Fibroblast of lung (primary cell): ENCODE measurements around the gene GRAMD2B. TPM values are rescaled to one million over a fixed set of nuclear protein-coding genes. Genes with fewer than 3 reads are reported as not detected.

Experiments used
- DNase-seq, 2 donors: peaks; one replicate each; pipeline versions ENCODE4 v3.0.0 to v3.0.0-alpha.2; 2010; ENCODE audit warnings: low read depth in 2 of 2
- H2AFZ ChIP-seq: 2 replicates; pipeline ENCODE4 v1.5.1; 2012; ENCODE audit warnings: low read length, control low read depth, inconsistent platforms
- H3K27ac ChIP-seq: 2 replicates; pipeline ENCODE4 v1.5.1; 2011; ENCODE audit warnings: low read length, control low read depth; ENCODE audit not compliant: insufficient read depth
- H3K27me3 ChIP-seq: 2 replicates; pipeline ENCODE4 v1.5.1; 2011; ENCODE audit warnings: mild to moderate bottlenecking, low read length; ENCODE audit not compliant: control insufficient read depth, insufficient read depth
- H3K36me3 ChIP-seq: 2 replicates; pipeline ENCODE4 v1.5.1; 2011; ENCODE audit warnings: low read length; ENCODE audit not compliant: control insufficient read depth, insufficient read depth
- H3K4me1 ChIP-seq: 2 replicates; pipeline ENCODE4 v1.5.1; 2011; ENCODE audit warnings: low read length; ENCODE audit not compliant: control insufficient read depth, insufficient read depth; ENCODE audit errors: extremely low read depth
- H3K4me2 ChIP-seq: 2 replicates; pipeline ENCODE4 v1.5.1; 2011; ENCODE audit warnings: low read length, control low read depth; ENCODE audit not compliant: insufficient read depth; ENCODE audit errors: extremely low read depth
- H3K4me3 ChIP-seq, 4 experiments: fragments of 200-600 bp in 1 of 4; sonication (generic) in 1 of 4; replicated peaks in 1 of 4; 2 replicates each; pipeline ENCODE4 v1.5.1; 2011 to 2016; ENCODE audit warnings: low read length in 4 of 4, low read depth in 3 of 4, mild to moderate bottlenecking in 3 of 4, control low read depth in 2 of 4, inconsistent platforms in 1 of 4, mixed read lengths in 1 of 4; ENCODE audit not compliant: insufficient read depth in 1 of 4; ENCODE audit errors: control extremely low read depth in 1 of 4
- H3K79me2 ChIP-seq: 2 replicates; pipeline ENCODE4 v1.5.1; 2012; ENCODE audit warnings: mild to moderate bottlenecking, low read length, inconsistent platforms; ENCODE audit not compliant: control insufficient read depth, insufficient read depth
- H3K9ac ChIP-seq: 2 replicates; pipeline ENCODE4 v1.5.1; 2011; ENCODE audit warnings: mild to moderate bottlenecking, low read length, control low read depth; ENCODE audit not compliant: insufficient read depth
- H3K9me3 ChIP-seq: 2 replicates; pipeline ENCODE4 v1.5.1; 2012; ENCODE audit warnings: low read depth, low read length; ENCODE audit not compliant: control insufficient read depth, insufficient read depth
- H4K20me1 ChIP-seq: 2 replicates; pipeline ENCODE4 v1.5.1; 2011; ENCODE audit warnings: low read length; ENCODE audit not compliant: control insufficient read depth, insufficient read depth; ENCODE audit errors: extremely low read depth
- EZH2 ChIP-seq: IDR thresholded peaks from 2 replicates; pipeline ENCODE4 v1.5.1; 2012; ENCODE audit warnings: low read length, control low read depth, mild to moderate bottlenecking; ENCODE audit errors: missing control alignments
- polyA plus RNA-seq, 2 donors: library from polyadenylated mRNA; depleted of rRNA in 1 of 2; stranded (reverse) in 1 of 2; unstranded in 1 of 2; fragments of >200 nt; gene quantifications; 2 replicates each; pipeline ENCODE4 v1.2.1, GENCODE V29; 2011 to 2012; ENCODE audit warnings: missing spikeins in 1 of 2
- total RNA-seq: library from RNA; depleted of rRNA; stranded (reverse); fragments of >200 nt; gene quantifications from 2 replicates; pipeline ENCODE4 v1.2.1, GENCODE V29; 2014
- TF ChIP-seq, protein P1 (sequence below), 2 donors: IDR thresholded peaks in 1 of 2; conservative IDR thresholded peaks in 1 of 2; 1 replicate in 1 of 2; 2 replicates in 1 of 2; pipeline ENCODE4 v1.5.1; 2011 to 2012; ENCODE audit warnings: low read length in 2 of 2, control low read depth in 1 of 2, inconsistent platforms in 1 of 2, low read depth in 1 of 2, mild to moderate bottlenecking in 1 of 2

GRAMD2B gene
- total and polyA plus RNA-seq, 2 donors (not counting 1 experiment from before 2014, with no cell fraction given): 21.3 to 37.6 TPM

DNA sequence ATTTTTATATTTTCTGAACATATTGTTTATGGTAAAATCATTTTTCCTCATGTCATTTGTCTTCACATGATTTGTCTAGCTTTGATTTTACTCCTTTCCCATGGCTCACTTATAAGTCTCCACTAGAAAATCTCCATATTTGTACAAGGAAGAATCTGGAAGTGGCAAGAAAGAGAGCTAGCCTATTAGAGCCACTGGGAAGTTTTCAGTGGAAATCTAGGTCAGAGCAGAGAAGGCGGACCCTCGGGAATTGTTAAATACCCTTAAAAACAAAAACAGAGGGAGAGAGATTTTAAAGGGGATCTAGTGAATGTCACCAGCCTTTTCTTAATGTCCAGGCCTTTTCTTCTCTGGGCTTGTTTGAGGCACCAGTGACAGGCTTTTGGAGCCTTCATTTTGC, 56.6 kb downstream of the GRAMD2B start:
- Histone ChIP-seq H3K9ac (no peak overlapping the region), H2AFZ (no peak overlapping the region), H4K20me1 (no peaks in the 10 kb centered on the region), H3K4me2 (no peak overlapping the region), H3K36me3 (no peaks in the 10 kb centered on the region), H3K27me3 (no peaks in the 10 kb centered on the region), H3K79me2 (no peaks in the 10 kb centered on the region), H3K4me1 (no peaks in the 10 kb centered on the region), H3K4me3 (no peak overlapping the region), H3K27ac (no peak overlapping the region), H3K9me3 (no peaks in the 10 kb centered on the region)
- TF ChIP-seq, protein P1, sequence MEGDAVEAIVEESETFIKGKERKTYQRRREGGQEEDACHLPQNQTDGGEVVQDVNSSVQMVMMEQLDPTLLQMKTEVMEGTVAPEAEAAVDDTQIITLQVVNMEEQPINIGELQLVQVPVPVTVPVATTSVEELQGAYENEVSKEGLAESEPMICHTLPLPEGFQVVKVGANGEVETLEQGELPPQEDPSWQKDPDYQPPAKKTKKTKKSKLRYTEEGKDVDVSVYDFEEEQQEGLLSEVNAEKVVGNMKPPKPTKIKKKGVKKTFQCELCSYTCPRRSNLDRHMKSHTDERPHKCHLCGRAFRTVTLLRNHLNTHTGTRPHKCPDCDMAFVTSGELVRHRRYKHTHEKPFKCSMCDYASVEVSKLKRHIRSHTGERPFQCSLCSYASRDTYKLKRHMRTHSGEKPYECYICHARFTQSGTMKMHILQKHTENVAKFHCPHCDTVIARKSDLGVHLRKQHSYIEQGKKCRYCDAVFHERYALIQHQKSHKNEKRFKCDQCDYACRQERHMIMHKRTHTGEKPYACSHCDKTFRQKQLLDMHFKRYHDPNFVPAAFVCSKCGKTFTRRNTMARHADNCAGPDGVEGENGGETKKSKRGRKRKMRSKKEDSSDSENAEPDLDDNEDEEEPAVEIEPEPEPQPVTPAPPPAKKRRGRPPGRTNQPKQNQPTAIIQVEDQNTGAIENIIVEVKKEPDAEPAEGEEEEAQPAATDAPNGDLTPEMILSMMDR (conservative IDR thresholded peaks at IDR 0.05 in 1 of 2, IDR thresholded peaks at IDR 0.05 in 1 of 2; ENCODE audit: low read depth in 1 of 2, low read length in 2 of 2): no peak
- no peak for TF ChIP-seq EZH2
- DNase-seq: no peak

DNA sequence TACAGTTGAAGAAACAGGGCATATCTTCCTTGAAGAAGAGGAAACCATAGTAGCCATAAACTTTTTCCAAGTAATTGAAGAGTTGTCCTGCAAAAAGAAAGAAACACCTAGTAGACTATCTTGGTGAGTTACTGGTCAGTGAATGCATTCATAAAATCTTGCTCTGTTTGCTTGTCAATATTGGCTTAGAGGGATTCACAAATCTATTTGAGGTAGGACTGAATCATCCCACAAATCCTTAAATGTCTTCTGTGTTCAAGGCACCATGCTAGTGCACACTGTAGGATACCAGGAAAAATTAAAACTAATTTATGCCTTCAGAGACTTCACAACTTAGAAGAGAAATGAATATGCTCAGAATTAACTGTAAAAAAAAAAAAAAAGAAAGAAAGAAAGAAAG, 57.6 kb downstream of the GRAMD2B start:
- no peak for TF ChIP-seq EZH2
- TF ChIP-seq, protein P1 (conservative IDR thresholded peaks at IDR 0.05 in 1 of 2, IDR thresholded peaks at IDR 0.05 in 1 of 2; ENCODE audit: low read depth in 1 of 2, low read length in 2 of 2): no peak
- Histone ChIP-seq H3K79me2 (no peaks in the 10 kb centered on the region), H2AFZ (no peak overlapping the region), H3K27me3 (no peaks in the 10 kb centered on the region), H3K36me3 (no peaks in the 10 kb centered on the region), H3K4me3 (no peak overlapping the region), H3K27ac (no peak overlapping the region), H4K20me1 (no peaks in the 10 kb centered on the region), H3K9ac (no peak overlapping the region), H3K4me2 (no peak overlapping the region), H3K4me1 (no peaks in the 10 kb centered on the region), H3K9me3 (no peaks in the 10 kb centered on the region)
- no peak for DNase-seq

DNA sequence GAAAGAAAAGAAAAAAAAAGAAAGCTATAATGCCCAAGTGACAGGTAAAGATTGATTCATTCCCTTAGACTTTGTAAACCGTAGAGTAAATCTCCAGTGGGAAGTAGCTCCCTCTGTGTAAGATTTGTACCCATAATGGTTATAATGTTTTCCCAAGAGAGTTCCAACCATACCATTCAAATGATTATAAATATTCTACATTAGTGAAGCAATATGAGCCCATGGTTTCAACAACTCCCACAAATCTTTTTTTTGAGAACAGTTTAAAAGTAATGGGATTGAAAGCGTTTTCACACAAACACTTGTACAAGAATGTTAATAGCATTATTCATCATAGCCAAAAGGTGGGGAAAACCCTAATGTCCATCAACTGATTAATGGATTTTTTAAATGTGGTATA, 58.0 kb downstream of the GRAMD2B start:
- Histone ChIP-seq H3K4me1 (no peaks in the 10 kb centered on the region), H3K9me3 (no peaks in the 10 kb centered on the region), H3K79me2 (no peaks in the 10 kb centered on the region), H3K4me3 (no peak overlapping the region), H4K20me1 (no peaks in the 10 kb centered on the region), H3K27ac (no peak overlapping the region), H3K36me3 (peaks cover 3% of the 10 kb centered on the region), H3K9ac (no peak overlapping the region), H2AFZ (no peak overlapping the region), H3K27me3 (no peaks in the 10 kb centered on the region), H3K4me2 (no peak overlapping the region)
- peak; percentile 61 to 77 for DNase-seq
- TF ChIP-seq, protein P1 (conservative IDR thresholded peaks at IDR 0.05 in 1 of 2, IDR thresholded peaks at IDR 0.05 in 1 of 2; ENCODE audit: low read depth in 1 of 2, low read length in 2 of 2): no peak
- TF ChIP-seq EZH2: no peak
